HUDEP-2 (cell line): ENCODE data around the gene KRTAP9-2.
"Not testable (repeated sequence)": the region's sequence is repeated elsewhere in the genome, so short reads cannot be mapped to it uniquely, and the experiment has no call there.

Experiments
- DNase-seq, 76 experiments: peaks; one replicate each; lab custom pipeline; 2025; ENCODE audit not compliant: unreplicated experiment in 76 of 76; lab: John Stamatoyannopoulos, UW

Gene KRTAP9-2

GRCh38 chr17:41226598-41227095 lies at the start of gene KRTAP9-2:
Gene KRTAP9-2 (plus strand): TSS chr17:41226648. CDS start chr17:41226655, 7 bp downstream.
- DNase-seq = not testable (repeated sequence)

GRCh38 chr17:41176744-41177387 lies 49.6 kb upstream of the KRTAP9-2 start:
- DNase-seq = no peak

GRCh38 chr17:41177727-41178271 lies 48.6 kb upstream of the KRTAP9-2 start, which contains the start of gene KRTAP4-2:
Gene KRTAP4-2 (minus strand): TSS chr17:41178221. CDS start chr17:41178164, 57 bp downstream.
- DNase-seq = no peak

- no peak for DNase-seq
Observed at GRCh38 chr17:41178341-41178740, 48.1 kb upstream of the KRTAP9-2 start.

- DNase-seq = no peak
Observed at GRCh38 chr17:41178843-41179616, 47.4 kb upstream of the KRTAP9-2 start.

- no peak for DNase-seq
Observed at GRCh38 chr17:41184480-41184961, 41.9 kb upstream of the KRTAP9-2 start, which contains the start of gene KRTAP4-1. Gene KRTAP4-1 (minus strand): TSS chr17:41184911. CDS start chr17:41184854, 57 bp downstream.

- no peak for DNase-seq
Observed at GRCh38 chr17:41185001-41185400, 41.4 kb upstream of the KRTAP9-2 start.

- no peak for DNase-seq
Observed at GRCh38 chr17:41186872-41187271, 39.6 kb upstream of the KRTAP9-2 start.

GRCh38 chr17:41189837-41190318 lies 36.6 kb upstream of the KRTAP9-2 start, which contains the start of gene KRTAP9-1:
Gene KRTAP9-1 (plus strand): TSS chr17:41189887. CDS start chr17:41189887, 0 bp downstream.
- DNase-seq = not testable (repeated sequence)

- no peak for DNase-seq
Observed at GRCh38 chr17:41190328-41190727, 36.1 kb upstream of the KRTAP9-2 start.

GRCh38 chr17:41196068-41196467 lies 30.4 kb upstream of the KRTAP9-2 start:
- DNase-seq = no peak

- no peak for DNase-seq
Observed at GRCh38 chr17:41199421-41200078, 26.9 kb upstream of the KRTAP9-2 start.

- DNase-seq = no peak
Observed at GRCh38 chr17:41211845-41212466, 14.5 kb upstream of the KRTAP9-2 start.

- no peak for DNase-seq
Observed at GRCh38 chr17:41212524-41213169, 13.8 kb upstream of the KRTAP9-2 start.

- no peak for DNase-seq
Observed at GRCh38 chr17:41215681-41216080, 10.8 kb upstream of the KRTAP9-2 start.

GRCh38 chr17:41223821-41224220 lies 2.6 kb upstream of the KRTAP9-2 start:
- no peak for DNase-seq

- DNase-seq = no peak
Observed at GRCh38 chr17:41226051-41226450, 397 bp upstream of the KRTAP9-2 start.

GRCh38 chr17:41230094-41230493 lies 3.6 kb downstream of the KRTAP9-2 start:
- DNase-seq = no peak

- no peak for DNase-seq
Observed at GRCh38 chr17:41231731-41232130, 5.3 kb downstream of the KRTAP9-2 start.
